Left lung (tissue), 10 donors: Measurements from ENCODE around the gene HYDIN. TPM values are rescaled to one million over a fixed set of nuclear protein-coding genes. Genes with fewer than 3 reads are reported as not detected.

Experiments used
- ATAC-seq: fragments of 200-7000 bp; cut with Tn5 transposase; one replicate; pipeline ENCODE4 v1.9.1; 2020; ENCODE audit warnings: moderate library complexity
- DNase-seq, 4 donors: peaks; one replicate each; pipeline ENCODE4 v3.0.0-alpha.2; 2013 to 2020
- H3K27ac ChIP-seq, 2 donors: fragments of 200-600 bp; sonication (generic) in 1 of 2; one replicate each; pipeline versions ENCODE4 v1.5.0 to v1.8.0; 2020 to 2021
- H3K27me3 ChIP-seq, 2 donors: fragments of 200-600 bp; sonication (generic) in 1 of 2; one replicate each; pipeline versions ENCODE4 v1.5.0 to v1.8.0; 2020 to 2021
- H3K36me3 ChIP-seq, 2 donors: fragments of 200-600 bp; sonication (generic) in 1 of 2; one replicate each; pipeline versions ENCODE4 v1.5.0 to v1.8.0; 2020 to 2021
- H3K4me1 ChIP-seq, 2 donors: fragments of 200-600 bp; one replicate each; pipeline ENCODE4 v1.8.0; 2021
- H3K4me3 ChIP-seq, 2 donors: fragments of 200-600 bp; sonication (generic) in 1 of 2; one replicate each; pipeline versions ENCODE4 v1.5.0 to v1.8.0; 2020 to 2021; ENCODE audit warnings: mild to moderate bottlenecking in 1 of 2
- H3K9me3 ChIP-seq, 2 donors: fragments of 200-600 bp; sonication (generic) in 1 of 2; one replicate each; pipeline versions ENCODE4 v1.5.0 to v1.8.0; 2020 to 2021
- CTCF ChIP-seq, 2 donors: fragments of 200-600 bp; sonication (generic) in 1 of 2; IDR thresholded peaks; one replicate each; pipeline versions ENCODE4 v1.5.0 to v1.8.0; 2021; ENCODE audit warnings: antibody characterized with exemption in 2 of 2
- intact Hi-C, 2 donors: fragments of 100-400 bp; cut with DNase I; formaldehyde crosslinking; loops; one replicate each; pipeline versions ENCODE4 v1.11.2 to v1.14.2; 2022
- polyA plus RNA-seq, 6 donors: library from polyadenylated mRNA; unstranded; fragments of 120-200 nt; gene quantifications; one replicate each; pipeline ENCODE4 v1.2.1, GENCODE V29; 2013; ENCODE audit not compliant: insufficient read length in 6 of 6
- total RNA-seq, 2 donors: library from RNA; stranded (reverse); fragmentation: NEBNext Ultra II Directional; extraction: Animal tissue kit (Norgen Biotek cat#: 25700); gene quantifications; one replicate each; pipeline ENCODE4 v1.2.1, GENCODE V29; 2021
- donor health status: DM: no; HTN: yes; CAD: no.
- donor health status: DM: no; HTN: no; CAD: no.

The HYDIN gene
- total and polyA plus RNA-seq, 8 donors: 3.3 to 16.8 (median 12.4) TPM

GRCh38 chr16:71263582-71263981, 33.1 kb upstream of the HYDIN start:
- H3K9me3 ChIP-seq: no peaks in the 10 kb centered on the region
- no peak overlapping the region for H3K27ac ChIP-seq
- H3K4me3 ChIP-seq: no peak overlapping the region
- no peaks in the 10 kb centered on the region for H3K4me1 ChIP-seq
- no peaks in the 10 kb centered on the region for H3K27me3 ChIP-seq
- ATAC-seq: no peak
- no peak for TF ChIP-seq CTCF (IDR thresholded peaks at IDR 0.05)
- DNase-seq: no peak
- intact Hi-C loops: no loop called here
- no peaks in the 10 kb centered on the region for H3K36me3 ChIP-seq

GRCh38 chr16:71262391-71262790, 31.9 kb upstream of the HYDIN start:
- no peaks in the 10 kb centered on the region for H3K9me3 ChIP-seq
- no peaks in the 10 kb centered on the region for H3K4me1 ChIP-seq
- H3K4me3 ChIP-seq: no peak overlapping the region
- DNase-seq (no peak), ATAC-seq (no peak)
- TF ChIP-seq CTCF (IDR thresholded peaks at IDR 0.05): no peak
- H3K27me3 ChIP-seq: no peaks in the 10 kb centered on the region
- intact Hi-C loops: no loop called here
- no peak overlapping the region for H3K27ac ChIP-seq
- H3K36me3 ChIP-seq: no peaks in the 10 kb centered on the region

GRCh38 chr16:71260995-71261394, 30.5 kb upstream of the HYDIN start:
- no peak overlapping the region for H3K27ac ChIP-seq
- H3K36me3 ChIP-seq: no peaks in the 10 kb centered on the region
- DNase-seq (no peak), ATAC-seq (no peak)
- H3K4me3 ChIP-seq: no peak overlapping the region
- H3K27me3 ChIP-seq: no peaks in the 10 kb centered on the region
- intact Hi-C loops: no loop called here
- no peak for TF ChIP-seq CTCF (IDR thresholded peaks at IDR 0.05)
- H3K9me3 ChIP-seq: no peaks in the 10 kb centered on the region
- no peaks in the 10 kb centered on the region for H3K4me1 ChIP-seq

GRCh38 chr16:71259086-71259485, 28.6 kb upstream of the HYDIN start:
- intact Hi-C loops: no loop called here
- DNase-seq (no peak), ATAC-seq (no peak)
- Histone ChIP-seq H3K4me3 (no peak overlapping the region), H3K9me3 (no peaks in the 10 kb centered on the region), H3K36me3 (no peaks in the 10 kb centered on the region), H3K4me1 (no peaks in the 10 kb centered on the region), H3K27me3 (no peaks in the 10 kb centered on the region), H3K27ac (no peak overlapping the region)
- TF ChIP-seq CTCF (IDR thresholded peaks at IDR 0.05): no peak

- H3K4me1 ChIP-seq: no peaks in the 10 kb centered on the region
- no peaks in the 10 kb centered on the region for H3K36me3 ChIP-seq
- H3K4me3 ChIP-seq: no peak overlapping the region
- ATAC-seq (no peak), DNase-seq (no peak)
- no peak overlapping the region for H3K27ac ChIP-seq
- TF ChIP-seq CTCF (IDR thresholded peaks at IDR 0.05): no peak
- intact Hi-C loops: no loop called here
- H3K27me3 ChIP-seq: no peaks in the 10 kb centered on the region
- H3K9me3 ChIP-seq: no peaks in the 10 kb centered on the region
These were observed 27.9 kb upstream of the HYDIN start for GRCh38 chr16:71258372-71258771.
